B cell (primary cell): ENCODE data around the gene KRT24. TPM values are rescaled to one million over a fixed set of nuclear protein-coding genes. Genes with fewer than 3 reads are reported as not detected.

Source experiments
- polyA plus RNA-seq: library from polyadenylated mRNA; depleted of rRNA; stranded (reverse); fragments of >200 nt; gene quantifications from 2 replicates; pipeline ENCODE4 v1.2.3, GENCODE V29; 2012
- total RNA-seq, 2 donors: library from RNA; stranded (reverse); fragments of 120-200 nt in 1 of 2; gene quantifications; 1 replicate in 1 of 2; 2 replicates in 1 of 2; pipeline versions ENCODE4 v1.2.3 to v1.2.4, GENCODE V29; 2013 to 2022

Gene KRT24
- total and polyA plus RNA-seq, 2 donors (not counting 1 experiment from before 2014, with no cell fraction given) = not detected

Other genes with a start within 250 kb of the KRT24 start
- gene TNS4, start 202.1 kb downstream of the KRT24 start, total RNA-seq = not detected in 2 replicates
- gene TNS4, start 202.1 kb downstream of the KRT24 start, polyA plus RNA-seq = 0.07 TPM in 1 of 2 replicates, not detected in the other
- 451 and 481 TPM in 2 replicates for gene CCR7, start 138.3 kb downstream of the KRT24 start, total RNA-seq
- gene CCR7, start 138.3 kb downstream of the KRT24 start, polyA plus RNA-seq = 116 and 142 TPM in 2 replicates
- gene SMARCE1, start 55.9 kb downstream of the KRT24 start, total RNA-seq = 123 and 128 TPM in 2 replicates
- 19.9 and 27.7 TPM in 2 replicates for gene SMARCE1, start 55.9 kb downstream of the KRT24 start, polyA plus RNA-seq
- gene KRT222, start 38.6 kb downstream of the KRT24 start, total RNA-seq = not detected in 2 replicates
- not detected in 2 replicates for gene KRT222, start 38.6 kb downstream of the KRT24 start, polyA plus RNA-seq
- gene KRT25, start 51.6 kb upstream of the KRT24 start, total RNA-seq = not detected in 2 replicates
- gene KRT25, start 51.6 kb upstream of the KRT24 start, polyA plus RNA-seq = not detected in 2 replicates
- gene KRT26, start 68.4 kb upstream of the KRT24 start, total RNA-seq = not detected in 2 replicates
- not detected in 2 replicates for gene KRT26, start 68.4 kb upstream of the KRT24 start, polyA plus RNA-seq
- not detected in 2 replicates for gene KRT27, start 78.8 kb upstream of the KRT24 start, total RNA-seq
- gene KRT27, start 78.8 kb upstream of the KRT24 start, polyA plus RNA-seq = not detected in 2 replicates
- gene KRT28, start 96.2 kb upstream of the KRT24 start, total RNA-seq = not detected in 2 replicates
- not detected in 2 replicates for gene KRT28, start 96.2 kb upstream of the KRT24 start, polyA plus RNA-seq
- gene KRT10, start 118.9 kb upstream of the KRT24 start, total RNA-seq = 29.0 and 32.9 TPM in 2 replicates
- 12.1 and 14.7 TPM in 2 replicates for gene KRT10, start 118.9 kb upstream of the KRT24 start, polyA plus RNA-seq
- not detected in 2 replicates for gene KRT12, start 163.5 kb upstream of the KRT24 start, total RNA-seq
- not detected in 2 replicates for gene KRT12, start 163.5 kb upstream of the KRT24 start, polyA plus RNA-seq
- not detected in 2 replicates for gene KRT20, start 181.5 kb upstream of the KRT24 start, total RNA-seq
- gene KRT20, start 181.5 kb upstream of the KRT24 start, polyA plus RNA-seq = not detected in 2 replicates
- not detected in 2 replicates for gene KRT23, start 233.9 kb upstream of the KRT24 start, total RNA-seq
- gene KRT23, start 233.9 kb upstream of the KRT24 start, polyA plus RNA-seq = 0.06 TPM in 1 of 2 replicates, not detected in the other